ENCODE data around the gene IL20.

DNA sequence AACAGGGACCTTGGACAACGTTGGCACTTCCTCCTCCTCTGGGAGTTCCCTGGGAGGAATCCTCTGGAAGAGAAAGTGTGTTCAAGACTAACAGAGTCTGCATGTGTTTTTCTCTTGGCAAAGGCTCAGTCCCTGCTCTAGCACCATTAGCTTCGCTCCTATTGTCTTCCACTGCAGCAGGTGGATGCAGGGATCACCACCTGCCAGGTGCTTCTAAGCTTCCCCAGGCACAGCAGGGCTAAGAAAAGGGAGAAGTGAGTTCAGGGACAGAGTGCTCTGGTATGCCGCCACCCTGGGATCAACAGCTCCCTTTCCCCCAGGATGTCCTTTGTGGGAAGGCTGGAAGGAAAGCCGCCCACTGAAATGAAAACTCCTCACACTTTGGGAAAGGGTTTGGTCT lies 43.9 kb upstream of the IL20 start:
- TF ChIP-seq CTCF (IDR thresholded peaks at IDR 0.05) (no peak), POLR2A (IDR thresholded peaks at IDR 0.05) (no peak)
